RPMI8226 (cell line): ENCODE measurements around the gene IFI30.

Source experiments
- DNase-seq: peaks from one replicate; pipeline ENCODE4 v3.0.0-alpha.2; 2015

Gene IFI30

DNA sequence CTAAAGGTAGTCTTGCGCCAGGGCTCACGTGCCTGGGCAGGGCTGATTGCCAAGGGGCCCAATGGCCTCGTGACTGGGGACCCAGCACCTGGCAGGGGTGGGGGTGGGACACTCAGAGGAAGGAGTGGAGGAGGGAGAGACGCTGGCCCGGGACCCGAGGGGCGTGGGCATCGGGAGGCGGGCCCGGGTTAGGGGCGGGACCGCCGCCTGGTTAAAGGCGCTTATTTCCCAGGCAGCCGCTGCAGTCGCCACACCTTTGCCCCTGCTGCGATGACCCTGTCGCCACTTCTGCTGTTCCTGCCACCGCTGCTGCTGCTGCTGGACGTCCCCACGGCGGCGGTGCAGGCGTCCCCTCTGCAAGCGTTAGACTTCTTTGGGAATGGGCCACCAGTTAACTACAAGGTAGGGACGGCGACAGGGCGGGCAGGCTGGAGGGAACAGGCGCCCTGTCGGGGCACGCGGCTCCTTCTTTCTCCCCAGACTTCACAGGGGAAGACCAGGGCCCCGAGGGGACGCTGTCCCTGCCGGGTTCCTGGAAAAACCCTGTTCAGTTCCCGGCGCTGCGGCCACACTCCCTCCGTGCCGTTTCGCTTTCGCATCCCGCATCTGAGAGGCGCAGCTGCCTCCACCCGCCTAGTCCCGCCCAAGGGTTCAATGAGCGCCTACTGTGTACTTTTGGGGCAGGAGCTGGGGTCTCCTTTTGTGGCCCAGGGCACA, at the start of gene IFI30:
Gene IFI30 (plus strand): TSS at position 242 of the 717 bp plus-strand sequence. CDS start 29 bp downstream, at position 271.
- DNase-seq: peak; percentile 97

DNA sequence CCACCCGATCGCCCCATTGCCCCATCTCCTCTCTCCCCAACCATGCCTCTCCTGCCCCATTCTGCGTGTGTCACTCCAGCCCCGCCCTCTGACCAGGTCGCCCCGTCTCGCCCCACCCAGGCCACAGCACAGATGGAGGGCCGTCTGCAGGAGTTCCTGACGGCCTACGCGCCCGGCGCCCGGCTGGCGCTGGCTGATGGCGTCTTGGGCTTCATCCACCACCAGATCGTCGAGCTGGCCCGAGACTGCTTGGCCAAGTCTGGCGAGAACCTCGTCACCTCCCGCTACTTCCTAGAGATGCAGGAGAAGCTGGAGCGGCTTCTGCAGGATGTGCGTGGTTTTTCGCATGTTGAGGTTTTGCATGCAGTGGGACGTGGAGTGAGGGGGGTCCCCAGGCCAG, 49.8 kb upstream of the IFI30 start:
- no peak for DNase-seq

DNA sequence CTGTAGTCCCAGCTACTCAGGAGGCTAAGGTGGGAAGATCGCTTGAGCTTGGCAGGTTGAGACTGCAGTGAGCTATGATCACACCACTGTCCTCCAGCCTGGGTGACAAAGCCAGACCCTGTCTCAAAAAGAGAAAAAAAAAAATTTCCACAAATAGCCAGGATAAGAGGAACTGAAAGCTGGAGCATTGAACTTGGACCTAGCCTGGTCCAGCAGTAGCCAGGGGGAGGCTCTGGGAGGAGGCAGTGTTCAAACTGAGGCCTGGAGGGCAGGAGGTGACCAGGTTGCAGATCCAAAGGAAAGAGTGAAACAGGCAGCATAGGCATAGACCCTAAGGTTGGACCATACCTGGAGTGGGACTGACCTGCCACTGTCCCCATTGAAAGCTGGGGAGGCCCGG, 47.5 kb upstream of the IFI30 start:
- no peak for DNase-seq

DNA sequence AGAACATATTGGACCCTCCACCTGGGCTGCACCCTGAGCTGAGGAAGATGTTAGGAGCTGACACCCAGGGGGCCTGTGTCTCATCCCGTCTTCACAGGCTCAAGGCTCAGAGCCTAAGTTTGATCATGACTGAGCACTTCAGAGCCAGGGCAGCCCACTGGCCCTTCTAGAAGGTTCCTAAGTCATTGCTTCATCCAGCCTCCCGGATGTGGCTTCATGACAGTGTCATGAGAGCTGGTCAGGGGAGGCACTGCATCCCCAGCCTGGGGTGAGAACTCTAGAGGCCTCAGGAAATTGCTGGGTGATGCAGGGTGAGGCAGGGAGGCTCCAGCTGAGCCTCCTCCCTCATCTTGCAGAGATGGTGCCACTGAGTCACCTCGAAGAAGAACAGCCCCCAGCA, 45.6 kb upstream of the IFI30 start:
- DNase-seq: no peak

DNA sequence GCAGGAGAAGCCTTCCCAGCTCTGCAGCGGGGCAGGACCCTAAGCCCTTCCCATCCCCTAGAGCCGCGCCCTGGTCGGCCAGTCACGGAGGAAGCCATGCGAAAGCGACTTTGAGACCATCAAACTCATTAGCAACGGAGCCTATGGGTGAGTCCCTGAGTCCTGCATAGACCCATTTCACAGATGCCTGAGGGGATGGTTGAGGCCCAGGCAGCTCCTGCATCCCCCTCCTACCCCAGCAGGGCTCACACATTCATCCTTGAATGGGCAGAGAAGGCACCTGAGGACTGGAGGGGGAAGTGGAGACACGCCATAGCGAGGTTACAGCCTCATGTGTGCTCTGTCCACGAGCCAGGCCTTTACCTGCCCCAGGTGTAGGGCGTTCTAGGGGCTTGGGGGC, 44.8 kb upstream of the IFI30 start:
- no peak for DNase-seq

DNA sequence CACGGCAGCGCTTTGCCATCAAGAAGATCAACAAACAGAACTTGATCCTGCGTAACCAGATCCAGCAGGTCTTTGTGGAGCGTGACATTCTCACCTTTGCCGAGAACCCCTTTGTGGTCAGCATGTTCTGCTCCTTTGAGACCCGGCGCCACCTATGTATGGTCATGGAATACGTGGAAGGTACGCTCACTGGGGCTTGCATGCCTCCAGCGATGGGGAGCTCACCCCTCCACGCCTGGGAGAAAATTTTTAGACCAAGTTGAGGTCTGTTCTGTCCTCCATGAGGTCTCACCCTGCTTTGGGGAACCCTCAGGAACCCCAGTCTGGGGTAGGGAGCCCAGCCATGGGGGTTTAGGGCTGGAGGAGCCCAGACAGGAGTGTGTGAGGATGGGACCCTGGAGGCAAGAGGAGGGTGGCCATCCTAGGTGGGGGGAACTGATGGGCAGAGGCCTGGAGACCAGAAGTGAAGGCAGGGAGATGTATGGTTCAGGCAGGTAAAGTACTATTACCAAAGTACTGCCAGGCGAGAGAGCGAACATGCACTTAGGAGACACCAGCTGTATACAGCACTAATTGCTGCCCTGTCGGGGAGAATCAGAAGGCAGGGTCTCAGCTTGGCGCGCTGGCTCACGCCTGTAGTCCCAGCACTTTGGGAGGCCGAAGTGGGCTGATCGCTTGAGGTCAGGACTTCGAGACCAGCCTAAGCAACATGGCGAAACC, 42.9 kb upstream of the IFI30 start:
- DNase-seq: no peak

DNA sequence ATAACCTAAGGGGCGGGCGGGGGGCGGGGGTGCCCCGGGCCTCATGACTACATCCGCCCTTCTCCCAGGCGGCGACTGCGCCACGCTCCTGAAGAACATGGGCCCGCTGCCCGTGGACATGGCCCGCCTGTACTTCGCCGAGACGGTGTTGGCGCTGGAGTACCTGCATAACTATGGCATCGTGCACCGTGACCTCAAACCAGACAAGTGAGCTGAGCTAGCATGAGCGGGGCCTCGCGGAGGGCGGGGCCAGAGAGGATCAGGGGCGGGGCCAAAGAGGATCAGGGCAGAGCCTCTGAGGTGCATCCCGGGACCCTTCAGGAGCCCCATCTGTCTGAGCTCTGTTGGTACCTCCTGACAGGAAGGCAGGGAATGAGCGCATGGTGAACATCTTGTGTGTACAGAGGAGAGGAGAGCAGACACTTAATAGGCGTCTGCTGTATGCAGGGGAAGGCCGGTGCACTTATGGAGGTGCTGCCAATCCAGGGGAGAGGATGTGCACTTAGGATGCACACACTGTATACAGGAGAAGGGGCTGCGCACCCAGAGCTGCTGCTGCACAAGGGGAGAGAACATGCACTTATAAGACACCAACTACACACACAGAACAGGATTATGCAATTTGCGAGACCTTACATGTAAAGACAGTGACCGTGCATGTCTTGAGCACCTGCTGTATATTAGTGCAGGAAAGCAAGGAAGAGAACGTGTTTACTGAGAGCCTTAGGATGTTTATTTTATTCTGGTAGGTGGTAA, 41.6 kb upstream of the IFI30 start:
- no peak for DNase-seq

DNA sequence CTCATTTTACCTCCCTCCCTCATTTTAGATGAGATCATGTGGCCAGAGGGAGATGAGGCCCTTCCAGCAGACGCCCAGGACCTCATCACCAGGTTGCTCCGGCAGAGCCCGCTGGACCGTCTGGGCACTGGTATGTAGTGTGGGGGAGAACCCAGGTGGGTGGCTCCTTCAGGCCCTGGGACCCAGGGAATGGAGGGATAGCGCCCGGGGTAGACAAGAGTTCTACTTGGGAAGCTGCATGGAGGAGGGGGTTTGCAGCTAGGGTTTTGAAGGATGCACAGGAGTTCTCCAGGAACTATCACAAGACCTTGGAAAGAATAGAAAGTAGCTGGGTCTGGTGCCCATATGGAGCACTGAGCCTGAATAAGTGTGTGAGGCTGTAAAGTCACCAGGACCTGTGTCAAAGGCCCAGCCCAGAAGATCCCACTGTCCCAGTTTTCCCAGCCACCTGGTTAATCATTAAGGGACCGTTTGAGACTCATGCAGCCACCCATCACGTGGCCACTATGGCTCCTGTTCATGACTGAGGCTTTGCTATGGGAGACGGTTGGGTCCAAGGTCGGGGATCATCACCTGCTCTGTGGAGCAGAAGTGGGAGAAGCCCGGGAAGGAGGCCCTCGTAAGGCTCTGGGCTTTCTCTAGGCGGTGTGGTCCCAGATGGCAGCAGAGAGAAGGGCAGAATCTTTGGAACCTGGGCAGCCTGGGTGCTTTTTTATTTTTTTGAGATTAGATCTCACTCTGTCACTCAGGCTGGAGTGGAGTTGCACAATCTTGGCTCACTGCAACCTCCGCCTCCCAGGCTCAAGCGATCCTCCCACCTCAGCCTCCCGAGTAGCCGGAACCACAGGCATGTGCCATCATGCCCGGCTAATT, 37.7 kb upstream of the IFI30 start:
- no peak for DNase-seq

DNA sequence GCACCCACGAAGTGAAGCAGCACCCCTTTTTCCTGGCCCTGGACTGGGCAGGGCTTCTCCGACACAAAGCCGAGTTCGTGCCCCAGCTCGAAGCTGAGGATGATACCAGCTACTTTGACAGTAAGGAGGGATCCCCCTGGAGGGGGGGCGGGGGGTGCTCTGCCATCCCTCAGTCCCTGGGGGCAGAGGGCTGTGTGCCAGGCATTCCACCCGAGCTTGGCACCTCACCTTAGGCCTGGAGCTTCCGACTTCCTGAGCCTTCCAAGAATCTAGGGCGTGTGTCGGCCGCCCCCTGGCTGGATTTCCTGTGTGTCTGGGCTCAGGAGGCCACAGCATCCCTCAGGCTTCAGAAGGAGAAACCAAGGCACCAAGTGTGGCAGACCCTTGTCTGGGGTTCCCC, 36.4 kb upstream of the IFI30 start:
- DNase-seq: no peak

DNA sequence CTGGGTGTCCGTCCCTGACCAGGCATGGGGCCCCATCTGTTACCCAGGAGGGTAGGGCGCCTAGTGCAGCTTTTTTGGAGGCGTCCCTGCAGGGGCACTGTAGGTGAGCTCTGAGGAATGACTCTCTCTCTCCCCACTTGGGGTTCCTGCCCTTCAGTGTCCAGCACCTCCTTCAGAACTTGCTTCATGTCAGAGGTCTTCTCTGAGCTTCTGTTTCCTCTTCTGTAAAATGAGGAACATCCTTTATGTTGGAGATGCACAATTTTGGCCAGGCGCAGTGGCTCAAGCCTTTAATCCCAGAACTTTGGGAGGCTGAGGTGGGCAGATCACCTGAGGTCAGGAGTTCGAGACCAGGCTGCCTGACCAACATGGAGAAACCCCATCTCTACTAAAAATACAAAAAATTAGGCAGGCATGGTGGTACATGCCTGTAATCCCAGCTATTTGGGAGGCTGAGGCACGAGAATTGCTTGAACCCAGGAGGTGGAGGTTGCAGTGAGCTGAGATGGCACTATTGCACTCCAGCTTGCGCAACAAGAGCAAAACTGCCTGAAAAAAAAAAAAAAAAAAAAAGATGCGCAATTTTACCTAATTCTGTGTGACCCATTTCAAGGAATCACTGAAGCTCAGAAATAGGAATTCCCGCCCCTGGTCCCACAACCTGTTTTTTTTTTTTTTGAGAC, 35.8 kb upstream of the IFI30 start:
- no peak for DNase-seq

DNA sequence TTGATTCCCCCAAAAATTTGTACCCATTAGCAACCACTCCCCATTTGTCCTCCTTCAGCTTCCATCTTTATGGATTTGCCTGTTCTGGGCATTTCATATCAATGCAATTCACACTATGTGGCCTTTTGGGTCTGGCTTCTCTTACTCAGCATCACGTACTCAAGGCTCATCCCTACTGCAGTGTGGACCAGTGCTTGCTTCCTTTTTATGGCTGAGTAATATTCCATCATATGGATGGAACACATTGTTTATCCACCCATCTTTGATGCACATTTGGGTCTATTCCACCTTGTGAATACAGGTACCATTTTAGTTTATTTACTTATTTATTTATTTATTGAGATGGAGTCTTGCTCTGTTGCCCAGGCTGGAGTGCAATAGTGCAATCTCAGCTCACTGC, 33.1 kb upstream of the IFI30 start:
- no peak for DNase-seq

DNA sequence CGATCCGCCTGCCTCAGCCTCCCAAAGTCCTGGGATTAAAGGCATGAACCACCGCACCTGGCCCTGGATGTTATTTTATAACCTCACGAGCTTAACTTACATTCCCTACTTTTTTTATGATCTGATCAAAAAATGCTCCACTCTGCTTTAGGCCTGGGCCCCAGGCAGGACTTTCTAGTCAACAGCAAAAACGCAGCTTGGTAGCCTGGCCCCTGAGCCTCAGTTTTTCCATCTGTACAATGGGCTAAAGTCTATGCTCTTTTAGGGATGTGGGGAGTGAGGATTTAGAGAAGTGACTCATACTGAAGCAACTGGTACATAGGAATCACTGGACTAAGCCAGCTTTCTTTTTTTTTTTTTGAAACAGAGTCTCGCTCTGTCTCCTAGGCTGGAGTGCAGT, 32.6 kb upstream of the IFI30 start:
- no peak for DNase-seq

DNA sequence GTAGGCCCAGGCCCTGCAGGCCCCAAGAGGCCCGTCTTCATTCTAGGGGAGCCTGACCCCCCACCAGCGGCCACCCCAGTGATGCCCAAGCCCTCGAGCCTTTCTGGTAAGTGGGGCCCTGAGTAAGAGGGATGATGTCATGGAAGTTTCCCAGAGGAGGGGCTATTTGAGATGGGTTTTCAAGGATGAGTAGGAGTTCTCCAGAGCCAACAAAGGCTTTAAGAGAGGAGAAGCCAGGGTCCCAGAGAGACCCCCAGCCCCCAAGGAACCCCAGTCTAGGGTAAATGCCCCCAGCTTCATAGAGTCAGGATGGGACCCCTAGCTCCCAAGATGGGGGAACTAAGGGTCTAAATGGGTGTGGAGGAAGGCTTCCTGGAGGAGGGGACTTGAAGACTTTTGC, 29.7 kb upstream of the IFI30 start:
- no peak for DNase-seq

DNA sequence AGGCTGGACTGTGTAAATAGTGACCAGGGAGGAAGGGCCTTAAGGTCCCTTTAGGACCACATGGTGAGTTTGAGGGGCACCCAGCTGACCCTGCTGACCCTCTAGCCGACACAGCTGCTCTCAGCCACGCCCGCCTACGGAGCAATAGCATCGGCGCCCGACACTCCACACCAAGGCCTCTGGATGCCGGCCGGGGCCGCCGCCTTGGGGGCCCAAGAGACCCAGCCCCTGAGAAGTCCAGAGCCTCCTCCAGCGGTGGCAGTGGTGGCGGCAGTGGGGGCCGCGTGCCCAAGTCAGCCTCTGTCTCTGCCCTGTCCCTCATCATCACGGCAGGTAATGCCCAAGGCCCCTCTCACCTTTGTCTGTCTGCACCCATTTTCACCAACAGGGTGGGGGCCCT, 29.3 kb upstream of the IFI30 start:
- no peak for DNase-seq

DNA sequence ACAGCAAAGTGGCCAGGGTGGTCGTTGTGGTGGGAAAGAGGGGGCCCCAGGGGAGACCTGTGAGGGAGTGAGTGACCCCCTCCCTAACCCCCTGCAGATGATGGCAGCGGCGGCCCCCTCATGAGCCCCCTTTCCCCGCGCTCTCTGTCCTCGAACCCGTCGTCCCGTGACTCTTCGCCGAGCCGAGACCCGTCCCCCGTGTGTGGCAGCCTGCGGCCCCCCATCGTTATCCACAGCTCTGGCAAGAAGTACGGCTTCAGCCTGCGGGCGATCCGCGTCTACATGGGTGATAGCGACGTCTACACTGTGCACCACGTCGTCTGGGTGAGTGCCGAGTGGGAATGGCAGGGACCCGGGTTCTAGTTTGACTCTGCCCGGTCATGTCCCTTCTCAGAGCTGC, 28.7 kb upstream of the IFI30 start:
- no peak for DNase-seq

DNA sequence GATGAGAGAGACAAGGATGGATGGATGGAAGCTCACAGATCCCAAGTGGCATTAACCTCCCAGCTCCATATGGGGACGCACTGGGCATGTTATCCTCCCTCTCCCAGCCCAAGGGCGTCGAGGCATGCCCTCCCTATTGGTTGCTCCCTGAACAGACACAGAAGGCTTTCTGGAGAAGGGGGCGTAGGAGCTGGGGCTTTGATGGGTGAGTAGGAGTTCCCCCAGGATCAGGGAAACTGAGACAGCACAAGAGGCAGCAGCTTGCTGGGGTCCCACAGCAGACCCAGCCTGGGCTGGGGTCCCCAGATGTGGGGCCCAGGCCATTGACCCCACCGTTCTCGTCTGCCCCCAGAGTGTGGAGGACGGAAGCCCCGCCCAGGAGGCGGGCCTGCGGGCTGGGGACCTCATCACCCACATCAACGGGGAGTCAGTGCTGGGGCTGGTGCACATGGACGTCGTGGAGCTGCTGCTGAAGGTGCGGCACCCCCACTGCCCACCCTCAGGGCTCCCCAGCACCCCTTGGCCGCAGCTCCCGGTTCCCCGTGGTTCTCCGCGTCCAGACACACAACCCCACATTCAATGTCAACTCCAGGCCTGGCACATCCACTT, 28.1 kb upstream of the IFI30 start:
- DNase-seq: no peak

DNA sequence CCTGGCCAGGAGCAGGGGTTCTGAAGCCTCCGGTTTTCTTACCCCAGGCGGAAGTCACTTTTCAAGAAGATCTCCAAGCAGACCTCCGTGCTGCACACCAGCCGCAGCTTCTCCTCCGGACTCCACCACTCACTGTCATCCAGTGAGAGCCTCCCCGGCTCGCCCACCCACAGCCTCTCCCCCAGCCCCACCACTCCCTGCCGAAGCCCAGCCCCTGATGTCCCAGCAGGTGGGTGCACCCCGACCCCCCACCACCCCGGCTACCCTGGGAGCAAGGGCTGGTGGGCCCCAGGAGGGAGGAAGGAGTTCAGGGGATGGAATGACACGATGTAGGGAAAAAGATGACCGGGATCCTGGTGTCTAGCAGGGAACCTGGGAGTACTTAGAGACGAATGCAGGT, 26.2 kb upstream of the IFI30 start:
- no peak for DNase-seq

DNA sequence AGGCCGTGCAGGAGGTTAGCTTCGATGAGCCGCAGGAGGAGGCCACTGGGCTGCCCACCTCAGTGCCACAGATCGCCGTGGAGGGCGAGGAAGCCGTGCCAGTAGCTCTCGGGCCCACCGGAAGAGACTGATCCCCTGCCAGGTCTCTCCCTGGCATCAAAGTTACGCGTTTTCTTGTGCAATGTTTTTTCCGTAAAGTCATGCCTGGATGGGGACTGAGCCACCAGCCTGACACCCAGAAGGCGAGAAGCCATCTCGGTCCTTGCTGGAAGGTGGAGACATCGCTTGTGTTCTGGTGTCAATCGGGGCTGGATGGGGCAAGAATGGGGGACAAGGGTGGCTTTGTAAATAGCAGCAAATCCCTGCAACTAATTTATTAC, 24.0 kb upstream of the IFI30 start:
- DNase-seq: no peak

DNA sequence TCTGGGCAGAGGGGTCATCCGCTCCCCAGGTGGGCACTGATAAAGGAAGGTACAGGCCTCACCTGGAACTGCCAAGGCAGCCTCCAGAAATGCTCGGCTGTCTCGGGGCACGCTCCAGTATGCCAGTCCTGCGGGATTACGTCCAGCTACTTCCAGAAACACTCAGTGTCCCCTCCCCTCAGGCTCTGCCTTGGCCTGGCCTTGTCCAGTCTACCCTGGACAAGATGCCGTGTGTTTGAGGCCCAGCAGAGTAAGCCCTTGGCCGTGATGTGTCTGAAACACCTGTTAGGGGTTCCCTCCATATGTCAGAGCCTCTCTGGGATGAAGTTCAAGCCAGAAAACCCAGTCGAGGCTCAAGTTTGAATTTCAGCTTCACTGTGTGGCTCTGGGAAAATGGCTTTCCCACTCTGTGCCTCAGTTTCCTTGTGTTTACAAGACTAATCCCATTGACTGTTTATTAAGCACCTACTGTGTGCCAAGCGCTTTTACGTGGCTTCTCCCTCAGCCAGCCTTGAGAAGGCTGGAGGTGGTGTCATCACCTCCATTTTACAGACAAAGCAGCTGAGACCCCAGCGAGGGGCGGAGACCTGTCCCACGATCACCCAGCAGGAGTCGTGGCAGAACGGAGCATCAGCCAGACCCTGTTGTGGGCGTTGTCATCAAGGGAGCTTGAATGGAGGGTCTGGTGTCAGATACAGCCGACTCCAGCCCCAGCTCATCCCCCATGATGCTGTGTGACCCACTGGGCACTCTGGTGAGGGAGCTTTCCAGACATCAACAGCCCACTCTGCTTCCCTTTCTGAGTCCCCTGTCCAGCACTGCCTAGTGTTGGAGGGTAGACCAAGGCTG, 22.6 kb upstream of the IFI30 start:
- DNase-seq: no peak

DNA sequence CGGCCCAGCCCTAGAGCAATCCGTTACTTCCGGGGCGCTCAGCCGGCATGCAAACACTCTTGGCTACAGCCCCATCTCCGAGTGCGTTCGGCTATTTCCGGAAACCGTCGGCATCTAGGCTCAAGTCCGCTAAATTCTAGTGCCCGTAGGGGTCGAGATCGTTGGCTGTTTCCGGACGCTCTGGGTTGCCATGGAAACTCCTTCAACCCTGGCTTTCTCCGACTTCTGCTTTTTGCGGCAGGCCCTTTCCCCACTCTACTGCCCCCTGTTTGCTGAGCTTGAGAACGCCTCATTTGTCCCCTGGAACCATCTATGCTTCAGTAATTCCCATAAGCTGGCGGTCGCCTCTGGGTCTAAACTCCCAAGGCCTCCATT, 21.2 kb upstream of the IFI30 start:
- peak; percentile 100 for DNase-seq
